ENCODE measurements around the gene MLLT10.

DNA sequence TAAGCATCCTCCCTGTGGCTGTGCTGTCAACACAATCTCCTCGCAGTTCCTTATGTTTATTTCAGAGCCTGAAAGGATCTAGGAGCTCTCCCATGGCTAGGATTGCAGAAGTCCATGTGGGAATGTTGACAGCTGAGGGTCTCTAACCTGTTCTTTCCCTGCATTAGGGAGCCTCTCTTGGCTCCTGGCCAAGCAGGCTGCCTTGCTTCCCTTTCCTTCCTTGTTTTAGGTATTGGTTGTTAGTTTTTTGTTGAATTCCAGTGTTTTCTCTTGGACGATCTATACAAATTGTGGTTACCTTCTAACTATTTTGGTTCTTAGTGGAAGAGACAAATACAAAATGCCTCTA is 171.8 kb downstream of the MLLT10 start:
- TF ChIP-seq EZH2 (IDR thresholded peaks at IDR 0.05) (no peak), POLR2AphosphoS5 (IDR thresholded peaks at IDR 0.05; ENCODE audit: borderline replicate concordance, low read depth, low read length) (no peak), FOXP2 (optimal IDR thresholded peaks at IDR 0.05; ENCODE audit: control extremely low read depth, extremely low read length, insufficient read depth) (no peak)
